RWPE2 (cell line): Measurements from ENCODE around the gene FAM50B.

ENCODE experiments used
- ATAC-seq: fragments of 200-7000 bp; cut with Tn5 transposase; 3 replicates; pipeline ENCODE4 v1.9.1; 2021; ENCODE audit warnings: low read depth
- DNase-seq: peaks from one replicate; pipeline ENCODE4 v3.0.0-alpha.2; 2020; ENCODE audit warnings: low spot score
- H3K27ac ChIP-seq: fragments of 450-650 bp; 2 replicates; pipeline ENCODE4 v1.5.1; 2017; ENCODE audit warnings: mild to moderate bottlenecking; ENCODE audit not compliant: poor library complexity, severe bottlenecking
- H3K27me3 ChIP-seq: fragments of 250-450 bp; sonication (Bioruptor Pico); 2 replicates; pipeline ENCODE4 v1.5.1; 2021; ENCODE audit warnings: mild to moderate bottlenecking, moderate library complexity; ENCODE audit not compliant: insufficient read depth, poor library complexity, severe bottlenecking
- H3K36me3 ChIP-seq: fragments of 250-450 bp; sonication (Bioruptor Pico); 2 replicates; pipeline ENCODE4 v1.5.1; 2020; ENCODE audit warnings: low read depth, mild to moderate bottlenecking, moderate library complexity
- H3K4me1 ChIP-seq: fragments of 250-450 bp; sonication (Bioruptor Pico); 2 replicates; pipeline ENCODE4 v1.5.1; 2021; ENCODE audit warnings: mild to moderate bottlenecking, moderate library complexity; ENCODE audit not compliant: insufficient read depth, poor library complexity, severe bottlenecking
- H3K4me3 ChIP-seq: fragments of 250-450 bp; sonication (Bioruptor Pico); 2 replicates; pipeline ENCODE4 v1.5.1; 2021; ENCODE audit warnings: mild to moderate bottlenecking, moderate library complexity; ENCODE audit not compliant: severe bottlenecking
- H3K9me3 ChIP-seq: fragments of 250-450 bp; sonication (Bioruptor Pico); 2 replicates; pipeline ENCODE4 v1.5.1; 2021; ENCODE audit warnings: mild to moderate bottlenecking, moderate library complexity; ENCODE audit not compliant: severe bottlenecking
- CTCF ChIP-seq: fragments of 450-650 bp; IDR thresholded peaks from one replicate; pipeline ENCODE4 v1.5.1; 2017; ENCODE audit warnings: mild to moderate bottlenecking, moderate library complexity; ENCODE audit not compliant: poor library complexity, severe bottlenecking

Gene FAM50B

GRCh38 chr6:3850451-3851203 lies 1.5 kb downstream of the FAM50B start:
- Histone ChIP-seq H3K27ac (no peak overlapping the region), H3K4me1 (no peaks in the 10 kb centered on the region), H3K36me3 (no peaks in the 10 kb centered on the region), H3K27me3 (no peaks in the 10 kb centered on the region), H3K9me3 (no peaks in the 10 kb centered on the region), H3K4me3 (no peak overlapping the region)
- ATAC-seq, result no peak
- DNase-seq, result no peak
- no peak for TF ChIP-seq CTCF

GRCh38 chr6:3851839-3852238 lies 2.7 kb downstream of the FAM50B start:
- Histone ChIP-seq H3K4me3 (no peak overlapping the region), H3K27me3 (no peaks in the 10 kb centered on the region), H3K27ac (no peak overlapping the region), H3K9me3 (no peaks in the 10 kb centered on the region), H3K36me3 (no peaks in the 10 kb centered on the region), H3K4me1 (no peaks in the 10 kb centered on the region)
- ATAC-seq (no peak), DNase-seq (no peak)
- TF ChIP-seq CTCF, result no peak

- ATAC-seq, result no peak
- H3K9me3 ChIP-seq, result no peaks in the 10 kb centered on the region
- H3K27ac ChIP-seq, result no peak overlapping the region
- no peaks in the 10 kb centered on the region for H3K27me3 ChIP-seq
- DNase-seq, result no peak
- H3K4me3 ChIP-seq, result no peak overlapping the region
- TF ChIP-seq CTCF, result no peak
- H3K36me3 ChIP-seq, result no peaks in the 10 kb centered on the region
- H3K4me1 ChIP-seq, result no peaks in the 10 kb centered on the region
Observed at GRCh38 chr6:3852391-3852790, 3.2 kb downstream of the FAM50B start.

GRCh38 chr6:3855866-3856265 lies 6.7 kb downstream of the FAM50B start:
- TF ChIP-seq CTCF, result no peak
- H3K36me3 ChIP-seq, result no peaks in the 10 kb centered on the region
- H3K9me3 ChIP-seq, result no peaks in the 10 kb centered on the region
- DNase-seq (no peak), ATAC-seq (no peak)
- no peaks in the 10 kb centered on the region for H3K27me3 ChIP-seq
- no peaks in the 10 kb centered on the region for H3K4me1 ChIP-seq
- no peak overlapping the region for H3K4me3 ChIP-seq
- no peak overlapping the region for H3K27ac ChIP-seq

GRCh38 chr6:3856576-3856975 lies 7.4 kb downstream of the FAM50B start:
- TF ChIP-seq CTCF, result no peak
- ATAC-seq, result no peak

More at GRCh38 chr6:3856576-3856975, 7.4 kb downstream of the FAM50B start:
- Histone ChIP-seq H3K4me3 (no peak overlapping the region), H3K36me3 (no peaks in the 10 kb centered on the region), H3K27me3 (no peaks in the 10 kb centered on the region), H3K27ac (no peak overlapping the region), H3K9me3 (no peaks in the 10 kb centered on the region), H3K4me1 (no peaks in the 10 kb centered on the region)
- DNase-seq, result no peak
